Brain microvascular endothelial cell (primary cell): ENCODE data around the gene PEX26.
A peak's percentile ranks its signal among the peaks of the same experiment; 100 is the strongest.
"Not testable (repeated sequence)": the region's sequence is repeated elsewhere in the genome, so short reads cannot be mapped to it uniquely, and the experiment has no call there.

ENCODE experiments used
- DNase-seq: peaks from one replicate; pipeline ENCODE4 v3.0.0-alpha.2; 2020
- H3K27ac ChIP-seq: fragments of 250-450 bp; sonication (Bioruptor Pico); 2 replicates; pipeline ENCODE4 v1.5.1; 2020; ENCODE audit warnings: mild to moderate bottlenecking, moderate library complexity
- H3K27me3 ChIP-seq: fragments of 250-450 bp; sonication (Bioruptor Pico); replicated peaks from 2 replicates; pipeline ENCODE4 v1.5.1; 2020; ENCODE audit warnings: mild to moderate bottlenecking
- H3K36me3 ChIP-seq: fragments of 250-450 bp; sonication (Bioruptor Pico); replicated peaks from 2 replicates; pipeline ENCODE4 v1.5.1; 2020; ENCODE audit warnings: mild to moderate bottlenecking
- H3K4me3 ChIP-seq: 2 replicates; pipeline ENCODE4 v1.5.1; 2011; ENCODE audit warnings: low read depth, mild to moderate bottlenecking, control low read depth, low read length, moderate library complexity
- in situ Hi-C: cut with HindIII; loops from 2 replicates; pipeline ENCODE4 v1.10.0; 2017; ENCODE audit warnings: low sequenced_read_pairs, low pct_ligation_motif_present
- TF ChIP-seq, protein P1 (sequence below): IDR thresholded peaks from 2 replicates; pipeline ENCODE4 v1.5.1; 2011; ENCODE audit warnings: low read depth, mild to moderate bottlenecking, moderate library complexity, low read length, control low read depth, inconsistent platforms; ENCODE audit errors: missing control alignments

The PEX26 gene

DNA sequence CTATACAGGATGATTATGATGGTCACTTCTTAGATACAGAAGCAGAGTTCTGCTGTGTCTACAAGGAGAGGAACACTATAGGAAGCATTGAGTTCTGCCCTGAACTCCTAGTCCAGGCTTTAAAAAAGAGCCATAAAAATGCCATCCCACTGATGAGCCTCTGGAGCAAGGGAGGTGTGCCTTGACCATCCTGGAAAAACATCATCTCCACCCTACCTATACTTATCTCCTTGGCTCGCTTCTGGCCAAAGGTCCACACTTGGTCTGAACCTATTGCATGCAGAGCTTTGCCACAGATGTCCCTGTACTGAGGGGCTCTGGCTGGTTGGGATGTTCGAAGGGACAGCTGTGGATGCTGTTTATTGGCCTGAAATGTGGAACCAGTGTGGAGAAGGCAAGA lies 4.3 kb upstream of the PEX26 start:
- in situ Hi-C loops: no loop called here
- DNase-seq: no peak
- TF ChIP-seq, protein P1, sequence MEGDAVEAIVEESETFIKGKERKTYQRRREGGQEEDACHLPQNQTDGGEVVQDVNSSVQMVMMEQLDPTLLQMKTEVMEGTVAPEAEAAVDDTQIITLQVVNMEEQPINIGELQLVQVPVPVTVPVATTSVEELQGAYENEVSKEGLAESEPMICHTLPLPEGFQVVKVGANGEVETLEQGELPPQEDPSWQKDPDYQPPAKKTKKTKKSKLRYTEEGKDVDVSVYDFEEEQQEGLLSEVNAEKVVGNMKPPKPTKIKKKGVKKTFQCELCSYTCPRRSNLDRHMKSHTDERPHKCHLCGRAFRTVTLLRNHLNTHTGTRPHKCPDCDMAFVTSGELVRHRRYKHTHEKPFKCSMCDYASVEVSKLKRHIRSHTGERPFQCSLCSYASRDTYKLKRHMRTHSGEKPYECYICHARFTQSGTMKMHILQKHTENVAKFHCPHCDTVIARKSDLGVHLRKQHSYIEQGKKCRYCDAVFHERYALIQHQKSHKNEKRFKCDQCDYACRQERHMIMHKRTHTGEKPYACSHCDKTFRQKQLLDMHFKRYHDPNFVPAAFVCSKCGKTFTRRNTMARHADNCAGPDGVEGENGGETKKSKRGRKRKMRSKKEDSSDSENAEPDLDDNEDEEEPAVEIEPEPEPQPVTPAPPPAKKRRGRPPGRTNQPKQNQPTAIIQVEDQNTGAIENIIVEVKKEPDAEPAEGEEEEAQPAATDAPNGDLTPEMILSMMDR: no peak

DNA sequence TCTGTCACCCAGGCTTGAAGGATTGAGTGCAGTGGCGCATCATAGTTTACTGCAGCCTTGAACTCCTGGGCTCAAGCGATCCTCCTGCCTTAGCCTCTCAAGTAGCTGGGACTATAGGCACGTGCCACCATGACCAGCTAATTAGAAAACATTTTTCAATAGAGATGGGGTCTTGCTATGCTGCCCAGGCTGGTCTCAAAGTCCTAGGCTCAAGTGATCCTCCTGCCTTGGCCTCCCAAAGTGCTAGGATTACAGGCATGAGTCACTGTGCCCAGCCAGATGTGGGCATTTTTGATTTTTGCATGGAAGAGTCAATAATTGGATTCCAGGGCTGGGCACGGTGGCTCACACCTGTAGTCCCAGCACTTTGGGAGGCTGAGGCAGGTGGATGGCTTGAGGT lies 3.9 kb upstream of the PEX26 start:
- in situ Hi-C loops, DNase-seq, H3K4me3 ChIP-seq, H3K27me3 ChIP-seq, H3K36me3 ChIP-seq, H3K27ac ChIP-seq: not testable (repeated sequence)

More for the DNA sequence above, 4.3 kb upstream of the PEX26 start:
- Histone ChIP-seq H3K27me3 (peaks cover 2% of the 10 kb centered on the region), H3K27ac (no peak overlapping the region), H3K4me3 (no peak overlapping the region), H3K36me3 (no peaks in the 10 kb centered on the region)

DNA sequence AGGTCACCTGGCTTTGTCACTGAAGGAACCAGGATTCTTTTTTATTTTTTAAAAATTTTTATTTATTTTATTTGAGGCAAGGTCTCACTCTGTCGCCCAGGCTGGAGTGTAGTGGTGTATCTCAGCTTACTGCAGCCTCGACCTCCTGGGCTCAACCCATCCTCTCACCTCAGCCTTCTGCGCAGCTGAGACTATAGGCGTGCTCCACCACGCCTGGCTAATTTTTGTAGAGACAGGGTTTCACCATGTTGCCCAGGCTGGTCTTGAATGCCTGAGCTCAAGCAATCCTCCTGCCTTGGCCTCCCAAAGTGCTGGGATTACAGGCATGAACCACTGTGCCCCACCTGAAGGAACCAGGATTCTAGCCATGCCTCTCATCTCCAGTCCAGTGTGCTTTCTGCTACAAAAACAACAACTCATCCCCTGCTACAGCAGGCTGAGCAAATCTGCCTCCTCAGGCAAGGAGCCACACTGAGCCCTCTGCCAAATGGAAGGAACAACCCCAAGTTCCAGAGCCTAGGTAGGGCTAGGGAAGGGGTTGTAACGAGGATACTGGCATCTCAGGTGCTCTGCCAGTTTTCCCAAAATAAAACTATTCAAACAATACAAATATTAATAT lies 2.6 kb upstream of the PEX26 start:
- TF ChIP-seq, protein P1: no peak
- Histone ChIP-seq H3K36me3 (no peaks in the 10 kb centered on the region), H3K27ac (no peak overlapping the region), H3K4me3 (no peak overlapping the region), H3K27me3 (peaks cover 2% of the 10 kb centered on the region)
- no peak for DNase-seq
- in situ Hi-C loops: no loop called here

DNA sequence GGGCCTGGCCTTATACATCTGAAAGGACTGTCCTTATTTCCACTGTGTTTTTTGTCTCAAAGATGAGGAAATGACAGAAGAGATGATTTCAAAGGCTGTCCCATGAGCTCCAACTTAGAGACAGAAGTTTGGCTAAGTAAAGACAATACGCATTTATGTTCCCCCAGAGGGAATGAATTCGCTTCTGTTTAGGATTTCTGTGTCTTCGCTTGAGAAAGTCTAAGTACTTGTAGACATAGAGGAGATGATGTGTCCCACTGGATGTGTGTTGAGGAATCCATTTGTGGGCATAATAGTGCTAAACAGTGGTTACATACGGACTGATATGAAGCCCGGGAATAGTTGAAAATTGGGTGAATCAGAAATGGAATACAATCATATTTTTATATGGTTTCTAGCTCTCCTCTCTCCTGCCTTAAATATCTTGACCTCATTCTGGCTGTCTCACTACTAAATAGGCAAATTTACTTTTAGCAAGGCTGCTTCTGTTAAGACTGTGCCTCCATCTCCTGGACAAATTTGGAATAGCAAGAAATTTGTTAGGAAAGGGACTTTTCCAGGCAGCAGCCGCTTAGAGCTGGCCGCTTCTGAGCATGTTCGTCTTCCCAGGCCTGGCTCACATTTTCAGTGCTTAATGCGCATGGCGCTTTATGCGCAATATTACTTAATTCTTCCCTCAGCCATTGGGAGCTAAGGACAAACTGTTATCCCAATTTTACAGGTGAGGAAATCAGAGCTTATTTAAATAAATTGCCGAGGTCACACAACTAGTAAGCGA lies 1.9 kb upstream of the PEX26 start:
- in situ Hi-C loops: no loop called here
- TF ChIP-seq, protein P1: peak; percentile 78
- peak; percentile 78 for DNase-seq
- H3K27me3 ChIP-seq: no peaks in the 10 kb centered on the region
- H3K36me3 ChIP-seq: peaks cover 5% of the 10 kb centered on the region
- no peak overlapping the region for H3K27ac ChIP-seq
- no peak overlapping the region for H3K4me3 ChIP-seq

DNA sequence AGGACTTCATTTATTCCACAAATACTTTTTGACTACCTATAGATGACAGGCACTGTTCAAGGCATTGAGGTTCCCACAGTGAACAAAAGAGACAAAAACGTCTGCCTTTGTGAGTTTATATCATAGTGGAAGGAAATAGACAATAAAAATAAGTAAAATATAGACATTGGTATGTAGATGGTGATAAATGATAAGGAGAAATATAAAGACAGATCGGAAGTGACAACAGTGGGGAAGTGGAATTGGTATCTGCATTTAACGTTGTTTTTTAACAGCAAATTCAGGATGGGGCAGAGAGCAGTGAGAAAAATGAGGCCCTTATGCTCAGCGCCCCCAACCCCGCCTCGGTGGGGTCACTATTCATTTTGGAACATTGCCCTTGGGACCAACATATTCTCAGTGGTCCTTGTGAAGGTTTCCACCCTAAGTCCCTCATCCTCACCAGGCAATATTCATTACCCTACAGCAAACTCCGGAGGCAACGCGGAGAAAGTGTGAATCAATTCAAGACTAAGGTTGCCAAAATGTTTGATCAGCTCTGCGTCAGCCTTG lies 627 bp upstream of the PEX26 start:
- peak overlapping the region; percentile 99 for H3K4me3 ChIP-seq
- peaks cover 12% of the 10 kb centered on the region for H3K36me3 ChIP-seq
- DNase-seq: no peak
- no peaks in the 10 kb centered on the region for H3K27me3 ChIP-seq
- TF ChIP-seq, protein P1: no peak
- H3K27ac ChIP-seq: peak overlapping the region; percentile 56
- in situ Hi-C loops: no loop called here

DNA sequence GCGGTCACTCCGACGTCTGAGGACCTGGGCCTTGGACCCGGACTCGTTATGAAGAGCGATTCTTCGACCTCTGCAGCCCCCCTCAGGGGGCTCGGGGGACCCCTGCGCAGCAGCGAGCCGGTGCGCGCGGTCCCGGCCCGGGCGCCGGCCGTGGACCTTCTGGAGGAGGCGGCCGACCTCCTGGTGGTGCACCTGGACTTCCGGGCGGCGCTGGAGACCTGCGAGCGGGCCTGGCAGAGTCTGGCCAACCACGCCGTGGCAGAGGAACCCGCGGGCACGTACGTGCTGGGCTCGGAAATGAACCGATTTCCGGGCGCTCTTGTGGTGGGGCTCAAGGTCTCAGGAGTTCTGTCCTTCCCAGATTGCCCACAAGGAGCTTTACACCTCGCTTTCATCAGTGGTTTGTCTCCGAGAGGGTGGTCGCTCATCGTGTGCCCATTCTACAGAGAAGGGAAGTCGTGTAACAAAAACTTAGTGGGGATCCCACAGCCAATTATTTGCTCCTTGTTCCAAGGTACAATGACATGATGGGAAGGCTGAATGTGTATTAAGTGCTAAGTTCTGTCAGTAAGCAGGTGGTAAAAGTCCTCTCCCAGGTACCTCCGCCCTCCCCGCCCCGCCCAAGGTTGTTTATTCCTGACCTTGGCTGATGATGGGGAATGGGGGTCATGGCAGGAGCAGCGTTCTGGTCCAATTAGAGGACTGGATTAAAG lies 695 bp downstream of the PEX26 start:
- TF ChIP-seq, protein P1: peak; percentile 36
- in situ Hi-C loops: no loop called here
- DNase-seq: no peak
- H3K27ac ChIP-seq: peak overlapping the region; percentile 56
- no peaks in the 10 kb centered on the region for H3K27me3 ChIP-seq
- H3K4me3 ChIP-seq: peak overlapping the region; percentile 99
- peaks cover 19% of the 10 kb centered on the region for H3K36me3 ChIP-seq
